NCI-H1417 (cell line): ENCODE data around the gene MFAP1.
A peak's percentile ranks its signal among the peaks of the same experiment; 100 is the strongest.
"Not testable (repeated sequence)": the region's sequence is repeated elsewhere in the genome, so short reads cannot be mapped to it uniquely, and the experiment has no call there.

Source experiments
- DNase-seq, 3 experiments: peaks; one replicate each; lab custom pipeline; 2025; lab: John Stamatoyannopoulos, UW

Gene MFAP1, protein sequence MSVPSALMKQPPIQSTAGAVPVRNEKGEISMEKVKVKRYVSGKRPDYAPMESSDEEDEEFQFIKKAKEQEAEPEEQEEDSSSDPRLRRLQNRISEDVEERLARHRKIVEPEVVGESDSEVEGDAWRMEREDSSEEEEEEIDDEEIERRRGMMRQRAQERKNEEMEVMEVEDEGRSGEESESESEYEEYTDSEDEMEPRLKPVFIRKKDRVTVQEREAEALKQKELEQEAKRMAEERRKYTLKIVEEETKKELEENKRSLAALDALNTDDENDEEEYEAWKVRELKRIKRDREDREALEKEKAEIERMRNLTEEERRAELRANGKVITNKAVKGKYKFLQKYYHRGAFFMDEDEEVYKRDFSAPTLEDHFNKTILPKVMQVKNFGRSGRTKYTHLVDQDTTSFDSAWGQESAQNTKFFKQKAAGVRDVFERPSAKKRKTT

DNA sequence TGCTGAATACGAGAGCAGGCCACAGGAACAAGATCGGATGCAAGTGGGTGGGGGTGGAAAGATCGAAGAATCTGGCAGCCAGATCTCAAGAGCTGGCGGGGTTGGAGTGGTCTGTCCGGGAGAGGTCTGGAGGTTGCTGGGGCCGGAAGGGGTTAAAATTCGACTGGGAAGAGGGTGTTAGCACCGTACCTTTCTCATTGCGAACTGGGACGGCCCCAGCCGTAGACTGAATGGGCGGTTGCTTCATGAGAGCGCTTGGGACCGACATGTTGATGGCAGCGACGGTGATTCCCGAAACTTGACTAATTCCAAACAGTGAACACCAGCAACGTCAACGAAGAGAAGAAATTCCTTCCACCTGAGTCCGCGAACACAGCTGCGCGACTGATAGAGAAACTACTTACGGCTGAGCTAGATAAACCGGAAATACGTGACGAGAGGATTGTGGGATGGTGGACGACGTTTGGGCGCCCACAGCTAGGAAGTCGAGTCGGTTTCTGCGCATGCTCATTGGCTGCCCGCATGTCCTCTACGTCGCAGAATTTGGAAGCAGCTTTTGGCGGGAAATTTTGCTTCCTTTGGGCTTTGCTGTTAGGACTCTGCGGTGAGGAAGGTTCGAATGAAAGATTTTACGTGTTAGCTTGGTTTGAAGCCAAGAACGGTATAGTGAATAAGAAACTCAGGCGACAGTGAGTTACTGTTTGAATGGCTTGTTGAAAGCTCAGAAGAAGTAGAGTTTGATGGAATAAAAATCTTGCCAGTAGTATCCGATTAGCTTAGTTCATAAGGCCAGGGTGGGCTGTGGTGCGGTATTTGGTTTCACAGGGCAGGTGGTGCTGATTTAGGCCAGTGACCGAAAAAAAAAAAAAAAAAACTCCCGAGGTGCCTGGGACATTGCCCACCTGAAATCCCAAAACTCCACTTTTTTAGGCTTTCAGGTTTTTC, at the start of gene MFAP1:
Gene MFAP1 (minus strand): TSS at position 389 of the 945 bp plus-strand sequence. CDS start 121 bp downstream, at position 268.
- peak; percentile 81 to 95 (median 92) for DNase-seq

GRCh38 chr15:43873651-43874050, 49.2 kb upstream of the MFAP1 start:
- DNase-seq: no peak

DNA sequence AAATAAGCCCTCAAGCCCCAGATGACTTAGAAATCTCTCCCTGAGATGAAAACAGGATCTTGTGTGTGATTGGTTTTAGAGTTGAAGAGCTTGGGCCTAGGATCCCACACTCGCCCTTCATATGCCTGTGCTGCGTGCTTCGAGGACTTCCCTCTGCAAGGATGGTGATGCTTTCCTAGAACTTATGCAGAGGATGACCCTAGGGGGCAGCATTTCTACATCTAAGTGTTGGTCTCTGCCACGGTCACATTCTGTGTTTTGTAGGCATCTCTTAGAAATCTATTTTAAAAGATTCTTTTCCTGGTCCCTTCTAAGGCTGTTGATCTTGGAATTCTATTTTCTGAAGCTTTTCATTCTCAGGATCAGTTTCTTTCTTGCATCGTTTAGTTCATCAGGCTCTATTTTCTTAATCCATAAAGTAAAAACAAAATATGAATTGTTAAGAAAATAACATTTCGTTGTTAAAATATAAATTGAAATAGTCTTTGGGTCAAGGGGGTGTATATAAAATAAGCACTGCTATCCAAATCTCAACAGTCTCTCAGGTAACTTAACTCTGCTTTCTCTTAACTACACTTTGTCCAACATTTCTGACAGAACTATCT, 48.0 kb upstream of the MFAP1 start:
- peak; percentile 23 to 56 (median 29) for DNase-seq

- DNase-seq: no peak
Measured at GRCh38 chr15:43871835-43872234, 47.3 kb upstream of the MFAP1 start.

DNA sequence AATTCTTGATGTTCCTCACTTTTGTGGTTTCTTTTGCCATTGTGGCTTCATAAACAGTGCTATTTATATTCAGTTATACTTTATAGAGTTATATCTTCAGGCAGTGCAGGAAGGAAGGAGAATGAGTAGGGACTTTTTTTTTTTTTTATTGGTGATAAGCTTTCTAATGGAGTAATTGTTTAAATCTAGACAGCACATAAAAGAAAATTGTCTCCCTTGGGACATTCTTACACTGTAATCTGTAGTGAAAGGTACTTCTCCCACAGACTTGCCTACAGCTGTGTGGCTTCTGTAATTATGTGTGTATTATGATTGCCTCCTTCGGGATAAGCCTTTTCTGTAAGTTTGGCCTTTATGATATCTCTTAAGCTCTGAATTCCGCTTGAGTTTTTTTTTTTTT, 43.9 kb upstream of the MFAP1 start:
- peak in 1 of 3 experiments; percentile 1 for DNase-seq

GRCh38 chr15:43867096-43867495, 42.6 kb upstream of the MFAP1 start:
- no peak for DNase-seq

- DNase-seq: not testable (repeated sequence)
Measured at GRCh38 chr15:43866636-43867035, 42.1 kb upstream of the MFAP1 start.

DNA sequence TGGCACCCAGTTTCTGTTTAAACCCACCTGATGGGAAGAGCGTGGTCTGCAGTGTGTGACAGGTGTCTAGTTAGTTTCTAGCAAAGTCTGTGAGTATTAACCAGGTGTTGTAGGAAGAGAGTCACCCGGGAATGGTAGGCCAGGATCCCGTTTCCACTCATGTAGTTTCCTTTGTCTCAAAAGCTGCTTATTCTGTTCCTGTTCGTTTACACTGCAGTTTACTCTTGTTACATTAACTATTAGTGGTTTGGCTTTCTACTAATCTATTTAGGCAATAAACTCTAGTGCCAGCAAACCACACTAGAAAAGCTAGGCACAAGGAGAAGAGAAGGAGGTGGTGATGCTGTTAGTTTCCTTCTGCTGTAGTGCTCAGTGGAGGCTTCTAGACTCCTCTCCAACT, 35.1 kb upstream of the MFAP1 start:
- DNase-seq: no peak

DNA sequence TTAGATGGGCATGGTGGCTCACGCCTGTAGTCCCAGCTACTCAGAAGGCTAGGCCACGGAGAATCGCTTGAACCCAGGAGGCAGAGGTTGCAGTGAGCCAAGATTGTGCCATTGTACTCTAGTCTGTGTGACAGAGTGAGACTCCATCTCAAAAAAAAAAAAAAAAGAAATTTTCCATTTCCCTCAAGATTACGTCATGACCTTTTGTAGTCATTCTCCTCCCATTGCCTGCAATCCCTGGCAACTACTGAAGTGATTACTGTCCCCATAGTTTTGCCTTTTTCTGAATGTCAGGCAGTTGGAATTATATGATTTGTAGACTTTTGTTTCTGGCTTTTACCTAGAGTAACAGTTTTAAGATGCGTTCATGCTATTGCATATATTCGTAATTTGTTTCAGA, 30.3 kb upstream of the MFAP1 start:
- no peak for DNase-seq

DNA sequence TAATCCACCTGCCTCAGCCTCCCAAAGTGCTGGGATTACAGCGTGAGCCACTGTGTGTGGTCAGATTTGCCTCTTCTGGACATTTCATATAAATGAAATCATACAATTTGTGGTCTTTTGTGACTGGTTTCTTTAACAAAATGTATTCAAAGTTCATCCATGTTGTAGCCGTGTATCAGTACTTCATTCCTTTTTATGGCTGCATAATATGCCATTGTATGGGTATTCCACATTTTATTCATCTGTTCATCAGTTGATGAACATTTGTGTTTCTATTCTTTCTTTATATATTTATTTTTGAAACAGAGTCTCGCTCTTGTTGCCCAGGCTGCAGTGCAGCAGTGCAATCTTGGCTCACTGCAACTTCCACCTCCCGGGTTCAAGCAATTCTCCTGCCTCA, 28.1 kb upstream of the MFAP1 start:
- no peak for DNase-seq

- no peak for DNase-seq
Measured at GRCh38 chr15:43851251-43851650, 26.8 kb upstream of the MFAP1 start.

- no peak for DNase-seq
Measured at GRCh38 chr15:43845421-43845820, 20.9 kb upstream of the MFAP1 start.

DNA sequence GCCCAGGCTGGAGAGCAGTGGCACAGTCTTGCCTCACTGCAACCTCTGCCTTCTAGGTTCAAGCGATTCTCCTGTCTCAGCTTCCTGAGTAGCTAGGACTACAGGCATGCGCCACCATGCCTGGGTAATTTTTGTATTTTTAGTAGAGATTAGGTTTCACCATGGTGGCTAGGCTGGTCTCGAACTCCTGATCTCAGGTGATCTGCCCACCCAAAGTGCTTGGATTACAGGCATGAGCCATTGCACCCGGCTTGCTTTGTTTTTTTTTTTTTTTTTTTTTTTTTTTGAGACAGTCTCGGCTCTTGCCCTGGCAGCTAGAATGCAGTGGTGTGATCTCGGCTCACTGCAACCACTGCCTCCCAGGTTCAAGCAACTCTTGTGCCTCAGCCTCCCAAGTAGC, 8.0 kb upstream of the MFAP1 start:
- DNase-seq: not testable (repeated sequence)

- not testable (repeated sequence) for DNase-seq
Measured at GRCh38 chr15:43831519-43832052, 7.1 kb upstream of the MFAP1 start.

- DNase-seq: not testable (repeated sequence)
Measured at GRCh38 chr15:43830691-43831275, 6.3 kb upstream of the MFAP1 start.

GRCh38 chr15:43829951-43830540, 5.6 kb upstream of the MFAP1 start:
- not testable (repeated sequence) for DNase-seq

DNA sequence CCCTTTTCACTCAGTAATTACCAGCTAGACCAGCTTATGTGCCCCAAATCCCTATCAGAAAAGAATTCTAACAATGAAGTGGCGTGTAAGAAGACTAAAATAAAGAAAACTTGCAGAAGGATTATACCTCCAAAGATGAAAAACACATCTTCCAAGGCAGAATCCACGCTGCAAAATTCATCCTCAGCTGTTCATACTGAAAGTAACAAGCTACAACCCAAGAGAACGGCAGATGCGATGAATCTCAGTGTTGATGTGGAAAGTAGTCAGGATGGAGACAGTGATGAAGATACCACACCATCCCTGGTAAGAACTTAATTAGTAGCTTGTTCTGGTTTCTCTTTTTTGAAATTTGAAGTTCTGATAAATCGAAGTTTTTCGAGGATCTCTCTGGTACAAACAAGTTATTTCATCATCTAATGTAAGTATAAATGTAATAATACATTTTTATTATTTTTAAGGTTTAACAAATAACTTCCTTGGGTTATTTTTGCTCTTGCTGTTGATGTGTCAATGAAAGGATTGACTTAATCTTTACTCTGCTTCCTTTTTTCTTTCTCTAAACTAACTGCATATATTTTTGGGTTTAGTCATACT, 3.7 kb upstream of the MFAP1 start:
- DNase-seq: peak in 1 of 3 experiments; percentile 12

DNA sequence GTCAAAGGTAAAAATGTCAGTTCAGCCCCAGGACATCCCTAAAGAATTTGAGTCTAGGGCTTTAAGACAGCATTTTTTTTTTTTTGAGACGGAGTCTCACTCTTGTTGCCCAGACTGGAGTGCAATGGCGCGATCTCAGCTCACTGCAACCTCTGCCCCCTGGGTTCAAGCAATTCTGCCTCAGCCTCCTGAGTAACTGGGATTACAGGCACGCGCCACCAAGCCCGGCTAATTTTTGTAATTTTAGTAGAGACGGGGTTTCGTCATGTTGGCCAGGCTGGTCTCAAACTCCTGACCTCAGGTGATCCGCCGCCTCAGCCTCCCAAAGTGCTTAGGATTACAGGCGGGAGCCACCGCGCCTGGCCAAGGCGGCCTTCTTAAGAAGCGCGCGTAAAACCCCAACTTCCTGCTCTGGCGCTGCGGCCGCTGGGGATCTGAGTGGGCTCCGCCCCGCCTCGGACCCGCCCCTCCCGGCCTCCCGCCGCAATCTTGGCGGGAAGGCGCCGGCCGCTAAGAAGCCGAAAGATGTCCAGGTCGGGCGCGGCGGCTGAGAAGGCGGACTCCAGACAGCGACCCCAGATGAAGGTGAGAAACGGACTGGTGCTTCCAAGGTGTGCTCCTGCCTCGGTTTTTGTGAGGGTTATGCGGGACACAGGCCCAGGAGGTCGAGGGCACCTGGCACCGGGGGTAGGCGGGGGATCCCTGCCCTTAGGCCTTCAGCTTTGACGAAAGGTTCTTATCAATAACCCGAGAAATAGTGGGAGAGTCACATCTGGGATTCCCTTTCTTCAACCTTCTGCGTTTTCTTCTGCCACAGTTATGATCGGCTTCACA, 2.2 kb upstream of the MFAP1 start, which contains the start of gene WDR76:
Gene WDR76 (plus strand): TSS at position 495 of the 834 bp plus-strand sequence. CDS start 31 bp downstream, at position 526.
- DNase-seq: peak; percentile 73 to 83 (median 79)

DNA sequence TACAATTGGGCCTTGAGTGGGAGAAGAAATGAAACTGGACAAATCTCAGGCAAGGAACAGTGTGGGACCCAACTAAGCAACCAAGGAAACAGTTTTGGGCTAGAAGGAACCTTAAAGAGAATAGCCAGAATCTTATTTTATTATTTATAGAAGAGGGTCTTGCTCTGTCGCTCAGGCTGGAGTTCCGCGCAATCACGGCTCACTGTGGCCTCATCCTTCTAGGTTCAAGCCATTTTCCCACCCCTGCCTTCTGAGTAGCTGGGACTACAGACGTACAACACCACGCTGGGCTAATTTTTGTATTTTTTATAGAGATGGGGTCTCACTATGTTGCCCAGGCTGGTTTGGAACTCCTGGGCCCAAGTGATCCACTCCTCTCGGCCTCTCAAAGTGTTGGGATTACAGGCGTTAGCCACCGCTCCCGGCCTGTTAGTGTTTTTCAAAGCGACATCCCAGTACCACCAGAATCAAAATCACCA, 1.6 kb upstream of the MFAP1 start:
- DNase-seq: no peak
